Measurements from ENCODE around the gene PLXNA2.

PLXNA2 gene, protein sequence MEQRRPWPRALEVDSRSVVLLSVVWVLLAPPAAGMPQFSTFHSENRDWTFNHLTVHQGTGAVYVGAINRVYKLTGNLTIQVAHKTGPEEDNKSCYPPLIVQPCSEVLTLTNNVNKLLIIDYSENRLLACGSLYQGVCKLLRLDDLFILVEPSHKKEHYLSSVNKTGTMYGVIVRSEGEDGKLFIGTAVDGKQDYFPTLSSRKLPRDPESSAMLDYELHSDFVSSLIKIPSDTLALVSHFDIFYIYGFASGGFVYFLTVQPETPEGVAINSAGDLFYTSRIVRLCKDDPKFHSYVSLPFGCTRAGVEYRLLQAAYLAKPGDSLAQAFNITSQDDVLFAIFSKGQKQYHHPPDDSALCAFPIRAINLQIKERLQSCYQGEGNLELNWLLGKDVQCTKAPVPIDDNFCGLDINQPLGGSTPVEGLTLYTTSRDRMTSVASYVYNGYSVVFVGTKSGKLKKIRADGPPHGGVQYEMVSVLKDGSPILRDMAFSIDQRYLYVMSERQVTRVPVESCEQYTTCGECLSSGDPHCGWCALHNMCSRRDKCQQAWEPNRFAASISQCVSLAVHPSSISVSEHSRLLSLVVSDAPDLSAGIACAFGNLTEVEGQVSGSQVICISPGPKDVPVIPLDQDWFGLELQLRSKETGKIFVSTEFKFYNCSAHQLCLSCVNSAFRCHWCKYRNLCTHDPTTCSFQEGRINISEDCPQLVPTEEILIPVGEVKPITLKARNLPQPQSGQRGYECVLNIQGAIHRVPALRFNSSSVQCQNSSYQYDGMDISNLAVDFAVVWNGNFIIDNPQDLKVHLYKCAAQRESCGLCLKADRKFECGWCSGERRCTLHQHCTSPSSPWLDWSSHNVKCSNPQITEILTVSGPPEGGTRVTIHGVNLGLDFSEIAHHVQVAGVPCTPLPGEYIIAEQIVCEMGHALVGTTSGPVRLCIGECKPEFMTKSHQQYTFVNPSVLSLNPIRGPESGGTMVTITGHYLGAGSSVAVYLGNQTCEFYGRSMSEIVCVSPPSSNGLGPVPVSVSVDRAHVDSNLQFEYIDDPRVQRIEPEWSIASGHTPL (N-terminal part only)

GRCh38 chr1:208243967-208244916 lies at the start of gene PLXNA2:
Gene PLXNA2 (minus strand): TSS chr1:208244384. CDS start chr1:208217922, 26,462 bp downstream.
- DNase-seq: peak; percentile 67

- no peak for DNase-seq
Observed at GRCh38 chr1:208292908-208293307, 48.7 kb upstream of the PLXNA2 start.

DNA sequence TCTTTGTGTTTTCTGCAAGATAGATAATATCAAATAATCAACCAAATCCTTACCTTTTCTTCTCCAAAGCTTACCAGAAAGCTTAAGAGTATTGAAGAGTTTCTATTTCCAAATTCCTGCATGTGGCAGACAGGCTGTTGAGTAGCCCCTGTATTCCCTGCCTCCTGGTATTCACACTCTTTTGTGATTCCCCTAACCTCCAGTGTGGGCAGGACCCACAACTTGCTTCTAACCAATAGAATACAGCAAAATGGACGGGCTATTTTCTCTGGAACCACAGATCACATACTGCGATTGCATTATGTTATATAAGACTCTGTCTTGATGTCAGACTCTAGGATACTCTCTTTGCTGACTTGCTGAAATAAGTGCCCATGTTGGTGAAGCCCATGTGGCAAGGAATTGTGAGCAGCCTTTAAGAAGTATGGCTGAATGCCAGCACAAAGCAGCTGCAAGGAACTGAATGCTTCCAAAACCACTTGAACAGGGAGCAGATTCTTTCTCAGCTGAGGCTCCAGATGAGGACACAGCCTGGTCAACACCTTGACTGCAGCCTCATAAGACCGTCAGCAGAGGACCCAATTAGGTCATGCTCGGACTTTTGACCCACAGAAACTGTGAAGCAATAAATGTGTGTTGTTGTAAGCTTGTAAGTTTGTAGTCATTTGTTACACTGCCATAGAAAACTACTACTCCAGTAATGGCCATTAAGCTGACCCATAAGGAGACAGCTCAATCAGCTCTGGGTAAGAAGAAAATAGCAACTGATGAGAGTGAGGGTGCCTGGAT lies 47.9 kb upstream of the PLXNA2 start:
- DNase-seq: peak; percentile 54

GRCh38 chr1:208291129-208291528 lies 46.9 kb upstream of the PLXNA2 start:
- no peak for DNase-seq

DNA sequence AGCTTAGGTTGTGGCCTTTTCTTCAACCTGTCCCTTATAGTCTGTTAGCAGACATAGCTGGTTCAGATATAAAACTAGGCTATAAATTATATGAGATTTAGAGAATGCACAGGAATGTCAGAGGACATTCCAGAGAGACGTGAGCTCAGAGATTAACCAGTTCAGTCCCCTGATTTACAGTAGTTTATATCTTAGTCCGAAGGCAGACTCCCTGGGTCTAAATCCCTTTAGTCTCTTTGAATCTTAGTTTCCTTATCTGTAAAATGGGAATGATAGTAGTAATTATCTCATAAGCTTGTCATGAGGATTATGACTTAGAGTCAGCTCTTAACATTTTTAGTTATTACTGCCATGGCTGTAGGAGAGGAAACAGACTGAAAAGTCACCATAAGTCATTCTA lies 45.5 kb upstream of the PLXNA2 start:
- no peak for DNase-seq

DNA sequence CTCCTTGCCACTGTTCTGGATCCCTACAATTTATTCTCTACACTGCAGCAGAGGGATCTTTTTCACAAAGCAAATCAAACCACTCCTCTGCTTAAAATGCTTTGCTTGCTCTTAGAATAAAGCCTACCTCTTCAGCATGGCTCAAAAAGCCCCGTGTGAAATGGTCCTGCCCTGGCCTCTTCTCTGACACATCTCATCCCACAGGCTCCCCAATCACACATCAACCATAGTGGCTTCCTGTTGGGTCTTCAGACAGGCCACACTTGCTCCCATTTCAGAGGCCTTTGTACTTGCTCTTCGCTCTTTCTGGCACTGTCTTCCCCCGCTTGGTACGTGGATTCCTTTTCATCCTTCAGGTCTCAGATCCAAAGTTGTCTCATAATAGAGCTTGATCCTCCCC lies 44.3 kb upstream of the PLXNA2 start:
- no peak for DNase-seq

DNA sequence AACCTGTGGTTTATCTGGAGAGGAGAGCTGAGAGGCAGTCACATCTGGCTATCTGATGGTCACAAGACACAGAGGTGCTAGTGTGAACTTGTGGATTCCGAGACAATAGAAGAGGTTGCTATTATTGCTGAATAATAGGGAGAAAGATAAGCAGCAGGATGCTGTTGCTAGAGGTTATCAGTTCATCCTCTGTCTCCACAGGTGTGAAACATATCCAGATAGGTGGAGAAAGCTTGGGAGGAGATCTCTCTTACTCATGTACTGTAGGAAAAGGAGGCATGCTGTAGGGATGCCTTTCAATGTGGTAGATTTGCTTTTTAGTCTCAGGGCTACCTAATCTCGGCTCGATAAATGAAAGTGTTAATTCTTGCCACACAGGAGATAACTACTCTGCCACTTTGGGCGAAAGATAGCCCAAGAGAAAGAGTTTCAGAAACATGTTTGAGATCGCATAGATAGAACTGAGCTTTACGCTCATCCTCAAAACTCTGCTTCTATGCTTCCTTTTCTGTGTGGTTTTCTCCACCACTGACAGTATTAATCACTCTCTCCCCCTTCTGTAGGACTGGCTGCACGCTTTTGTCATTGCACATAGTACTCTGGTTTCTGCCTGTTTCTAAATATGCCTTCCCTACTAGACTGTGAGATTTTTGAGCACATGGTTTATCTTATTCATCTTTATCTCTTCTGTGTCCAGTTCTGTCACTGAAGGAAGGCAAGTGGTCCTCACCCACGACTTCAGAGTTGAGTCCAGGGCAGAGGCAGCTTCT lies 36.7 kb upstream of the PLXNA2 start:
- no peak for DNase-seq

- DNase-seq: no peak
Observed at GRCh38 chr1:208279826-208280588, 35.8 kb upstream of the PLXNA2 start.

GRCh38 chr1:208278638-208279037 lies 34.5 kb upstream of the PLXNA2 start:
- DNase-seq: no peak

DNA sequence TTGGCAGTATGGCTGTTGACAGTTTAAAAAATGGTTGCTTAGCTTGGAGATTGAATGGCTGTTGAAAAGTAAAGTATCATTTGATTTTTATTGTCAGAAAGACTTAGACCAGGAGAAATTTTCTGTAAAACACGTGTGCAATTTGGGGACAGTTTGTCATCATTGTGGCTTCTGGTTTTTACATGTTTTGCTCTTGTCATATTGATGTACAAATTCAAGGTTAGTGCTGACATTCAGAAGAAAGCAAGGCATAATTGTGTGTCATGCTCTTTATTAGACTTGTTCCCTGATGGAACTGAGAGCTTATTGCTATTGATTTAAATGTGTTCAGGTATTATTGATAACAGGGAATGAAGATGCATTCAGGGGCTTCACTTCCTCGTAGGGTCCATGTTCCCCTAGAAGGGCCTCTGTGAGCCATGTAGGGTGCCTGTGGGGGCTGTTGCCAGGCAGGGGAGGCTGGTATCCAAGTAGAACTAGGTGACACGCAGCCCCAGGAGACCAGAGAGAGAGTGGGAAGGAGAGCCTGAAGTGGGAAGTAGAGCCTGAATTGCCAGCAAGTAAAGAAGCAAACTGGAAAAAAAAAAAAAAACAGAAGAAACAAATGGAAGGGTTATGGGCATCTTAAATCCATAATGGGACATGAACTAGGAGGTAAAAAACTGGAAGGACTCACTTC lies 32.7 kb upstream of the PLXNA2 start:
- DNase-seq: no peak

DNA sequence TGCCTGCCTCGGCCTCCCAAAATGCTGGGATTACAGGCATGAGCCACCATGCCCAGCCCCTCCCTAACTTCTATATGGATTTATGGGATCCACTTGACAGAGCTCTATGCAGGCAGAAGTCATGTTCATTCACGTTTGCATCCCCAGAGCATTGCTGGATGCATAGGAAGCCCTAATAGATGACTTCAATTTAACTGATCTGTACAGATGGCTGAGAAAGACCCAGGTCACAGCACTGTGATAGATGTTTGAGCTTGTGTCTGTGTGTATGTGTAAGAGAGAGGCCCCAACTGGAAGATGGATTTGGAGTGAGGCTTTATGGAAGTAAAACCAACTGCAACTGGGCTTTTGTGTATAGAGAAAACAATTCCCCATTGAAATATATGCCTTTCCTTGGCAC lies 30.9 kb upstream of the PLXNA2 start:
- peak; percentile 82 for DNase-seq

DNA sequence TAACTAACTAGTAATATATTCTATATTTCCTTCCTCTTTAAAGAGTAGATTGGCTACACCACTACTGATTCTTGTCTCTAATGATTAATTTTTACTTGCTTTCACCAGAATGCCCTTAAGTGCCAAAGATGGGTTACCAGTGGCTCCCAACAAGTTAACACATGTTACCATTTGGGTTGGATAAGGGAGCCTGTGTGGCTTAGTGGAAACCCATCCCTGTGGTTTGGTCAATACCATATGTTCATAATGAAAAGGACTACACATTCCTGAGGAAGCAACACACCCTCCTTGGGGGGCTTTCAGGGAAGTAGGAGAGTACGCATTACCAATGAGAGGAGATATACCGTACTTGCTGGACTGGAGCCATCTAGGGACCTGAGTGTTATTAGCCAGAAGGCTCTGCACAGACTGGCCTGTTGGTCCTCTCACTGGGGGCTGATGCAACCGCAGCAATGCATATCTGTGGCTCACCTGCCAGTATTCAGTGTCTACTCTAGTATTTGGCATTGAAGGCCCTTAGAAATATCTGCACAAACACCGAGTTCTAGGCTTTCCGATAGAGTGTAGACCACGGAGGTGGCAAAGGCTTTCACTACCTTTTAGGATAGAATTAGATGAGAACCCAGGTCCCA lies 29.3 kb upstream of the PLXNA2 start:
- no peak for DNase-seq

DNA sequence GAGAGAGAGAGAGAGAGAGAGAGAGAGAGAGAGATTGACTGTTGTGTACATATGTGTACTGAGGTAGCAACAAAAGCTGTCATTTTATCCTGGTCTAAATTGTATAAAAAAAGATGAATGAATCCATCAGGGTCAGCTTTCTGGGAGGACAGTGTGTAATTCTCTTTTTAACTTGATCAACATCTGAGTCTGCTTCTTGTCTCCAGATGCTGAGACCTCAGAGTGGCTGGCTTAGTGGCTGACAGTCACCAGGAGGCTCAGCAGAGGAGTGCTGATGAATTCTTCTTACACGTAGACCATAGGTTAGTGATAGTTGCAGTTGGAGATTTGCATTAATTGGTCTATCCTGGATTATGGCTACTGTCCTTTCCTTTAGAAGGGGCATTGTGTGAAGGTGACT lies 28.5 kb upstream of the PLXNA2 start:
- DNase-seq: peak; percentile 58

DNA sequence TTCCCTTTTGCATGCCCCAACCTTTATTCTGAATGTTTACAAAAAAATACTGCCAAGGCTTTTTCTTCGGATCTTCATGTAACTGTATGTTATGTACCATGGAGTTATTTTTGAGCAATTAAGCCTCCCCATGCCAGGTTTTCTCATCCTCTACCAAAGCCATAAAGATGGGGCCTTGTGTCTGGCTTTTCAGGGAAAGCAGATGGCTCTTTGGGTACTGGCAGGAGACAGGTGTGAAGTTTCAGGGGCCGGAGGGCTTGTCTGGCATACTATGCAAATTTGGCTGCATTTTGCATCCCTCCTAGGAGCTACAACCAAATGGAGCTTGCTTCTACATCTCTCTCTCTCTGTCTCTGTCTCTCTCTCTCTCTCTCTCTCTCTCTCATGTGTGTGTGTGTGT lies 28.1 kb upstream of the PLXNA2 start:
- DNase-seq: peak; percentile 82

DNA sequence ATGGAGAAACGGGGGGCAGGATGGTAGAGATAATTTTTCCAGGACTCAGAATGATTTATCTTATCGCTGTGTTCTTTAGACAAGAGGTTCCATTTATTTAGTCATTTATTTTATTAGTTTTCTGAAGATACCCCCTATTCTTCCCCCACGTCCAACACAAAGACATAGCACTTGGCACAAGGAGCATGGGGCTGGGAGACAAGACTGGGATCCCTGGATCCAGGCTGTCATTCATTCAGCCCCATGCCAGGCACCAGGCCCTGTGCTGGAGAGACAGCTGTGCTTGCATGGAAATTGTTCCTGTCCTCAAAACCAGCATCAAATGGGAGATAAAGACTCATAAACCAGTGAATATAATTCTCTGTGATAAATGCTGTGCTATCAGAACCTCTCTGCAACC lies 27.1 kb upstream of the PLXNA2 start:
- DNase-seq: no peak

- peak; percentile 89 for DNase-seq
Observed at GRCh38 chr1:208270651-208271141, 26.5 kb upstream of the PLXNA2 start.

DNA sequence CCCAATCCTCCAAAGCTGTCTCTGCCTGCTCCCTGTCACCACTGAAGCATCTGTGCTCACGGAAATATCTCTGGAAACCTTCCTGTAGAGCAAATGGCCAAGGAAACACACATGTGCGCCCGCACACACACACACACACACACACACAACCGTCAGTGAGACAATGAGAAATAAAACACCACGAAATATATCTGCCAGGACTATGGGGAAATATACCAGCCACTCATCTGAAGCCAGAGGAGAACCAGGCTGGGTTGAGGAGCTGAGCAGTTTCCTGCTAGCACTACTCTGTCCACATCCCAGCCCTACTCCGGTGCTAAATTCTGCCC lies 25.1 kb upstream of the PLXNA2 start:
- DNase-seq: no peak

- no peak for DNase-seq
Observed at GRCh38 chr1:208268541-208269337, 24.6 kb upstream of the PLXNA2 start.
